Esophagus squamous epithelium (tissue), 5 donors: ENCODE data around the gene CCDC71. TPM values are rescaled to one million over a fixed set of nuclear protein-coding genes. Genes with fewer than 3 reads are reported as not detected.

ENCODE experiments used
- DNase-seq: peaks from one replicate; lab custom pipeline; 2025; lab: John Stamatoyannopoulos, UW
- H3K27ac ChIP-seq, 4 donors: fragments of 200-600 bp; sonication (generic); one replicate each; pipeline ENCODE4 v1.5.1; 2016 to 2019; ENCODE audit warnings: mild to moderate bottlenecking in 1 of 4
- H3K27me3 ChIP-seq, 4 donors: fragments of 200-600 bp; sonication (generic); 1 replicate in 3 of 4; 2 replicates in 1 of 4; pipeline versions ENCODE4 v1.5.1 to v1.6.0; 2017 to 2021; ENCODE audit warnings: antibody characterized with exemption in 1 of 4
- H3K36me3 ChIP-seq, 3 donors: fragments of 200-600 bp; sonication (generic); one replicate each; pipeline ENCODE4 v1.5.1; 2016 to 2019
- H3K4me1 ChIP-seq, 3 donors: fragments of 200-600 bp; sonication (generic); one replicate each; pipeline ENCODE4 v1.5.1; 2017 to 2019
- H3K4me3 ChIP-seq, 4 donors: fragments of 200-600 bp; sonication (generic); 1 replicate in 3 of 4; 2 replicates in 1 of 4; pipeline ENCODE4 v1.5.1; 2016 to 2019; ENCODE audit warnings: mild to moderate bottlenecking in 2 of 4, moderate library complexity in 1 of 4
- H3K9me3 ChIP-seq, 3 donors: fragments of 200-600 bp; sonication (generic); one replicate each; pipeline ENCODE4 v1.5.1; 2016 to 2019
- CTCF ChIP-seq, 6 experiments: fragments of 450-650 bp in 4 of 6; fragments of 200-600 bp in 2 of 6; sonication (generic) in 2 of 6; IDR thresholded peaks; one replicate each; pipeline ENCODE4 v1.5.1; 2016 to 2019; ENCODE audit warnings: antibody characterized with exemption in 6 of 6, mild to moderate bottlenecking in 4 of 6, moderate library complexity in 4 of 6
- POLR2A ChIP-seq, 4 donors: fragments of 450-650 bp; IDR thresholded peaks; one replicate each; pipeline ENCODE4 v1.6.1; 2017; ENCODE audit warnings: antibody characterized with exemption in 4 of 4, mild to moderate bottlenecking in 4 of 4, moderate library complexity in 3 of 4
- WGBS, 2 donors: methylation state at CpG; one replicate each; pipeline ENCODE4 v1.1.5; 2018; 5-methylcytosine and 5-hydroxymethylcytosine counted together
- intact Hi-C: fragments of 100-400 bp; cut with DNase I; formaldehyde crosslinking; loops from one replicate; pipeline ENCODE4 v1.15.0; 2022
- total RNA-seq, 4 donors: library from RNA; depleted of rRNA; stranded (reverse); fragments of >200 nt; gene quantifications; one replicate each; pipeline ENCODE4 v1.1.0, GENCODE V29; 2016
- donor health status: DM: yes; HTN: yes; CAD: no.

Gene CCDC71
- total RNA-seq, 4 donors from 2014 or later: 17.0 to 31.1 (median 23.1) TPM

GRCh38 chr3:49183873-49184272 is 17.7 kb upstream of the CCDC71 start:
- no peak for DNase-seq
- no peak overlapping the region for H3K27ac ChIP-seq
- H3K27me3 ChIP-seq: no peaks in the 10 kb centered on the region
- intact Hi-C loops: no loop called here
- no peaks in the 10 kb centered on the region for H3K4me1 ChIP-seq
- H3K9me3 ChIP-seq: no peaks in the 10 kb centered on the region
- no peak overlapping the region for H3K4me3 ChIP-seq
- TF ChIP-seq CTCF (IDR thresholded peaks at IDR 0.05): no peak
- TF ChIP-seq POLR2A (IDR thresholded peaks at IDR 0.05): no peak
- H3K36me3 ChIP-seq: no peaks in the 10 kb centered on the region
- 80 to 91% methylated on average over 1 of the region's 1 CpG for WGBS, 2 donors

GRCh38 chr3:49182682-49183081 is 16.6 kb upstream of the CCDC71 start:
- no peak for DNase-seq
- no peaks in the 10 kb centered on the region for H3K9me3 ChIP-seq
- intact Hi-C loops: no loop called here
- H3K27me3 ChIP-seq: no peaks in the 10 kb centered on the region
- peaks cover 0 to 9% (median 0%) of the 10 kb centered on the region in 3 donors for H3K36me3 ChIP-seq
- no peak for TF ChIP-seq POLR2A (IDR thresholded peaks at IDR 0.05)
- TF ChIP-seq CTCF (IDR thresholded peaks at IDR 0.05): no peak
- H3K4me1 ChIP-seq: no peaks in the 10 kb centered on the region
- no peak overlapping the region for H3K4me3 ChIP-seq
- no peak overlapping the region for H3K27ac ChIP-seq
- 80 to 93% methylated on average over 3 of the region's 24 CpGs for WGBS, 2 donors

- peaks cover 0 to 23% (median 1%) of the 10 kb centered on the region in 3 donors for H3K36me3 ChIP-seq
- no peaks in the 10 kb centered on the region for H3K9me3 ChIP-seq
- H3K4me3 ChIP-seq: no peak overlapping the region
- no peak overlapping the region for H3K27ac ChIP-seq
- no peaks in the 10 kb centered on the region for H3K4me1 ChIP-seq
- 57 to 71% methylated on average over 6 of the region's 6 CpGs for WGBS, 2 donors
- TF ChIP-seq CTCF (IDR thresholded peaks at IDR 0.05) (no peak), POLR2A (IDR thresholded peaks at IDR 0.05) (no peak)
- no peaks in the 10 kb centered on the region for H3K27me3 ChIP-seq
- intact Hi-C loops: no loop called here
- no peak for DNase-seq
These were observed 15.2 kb upstream of the CCDC71 start for GRCh38 chr3:49181351-49181750.

GRCh38 chr3:49180116-49180515 is 14.0 kb upstream of the CCDC71 start:
- no peaks in the 10 kb centered on the region for H3K9me3 ChIP-seq
- TF ChIP-seq CTCF (IDR thresholded peaks at IDR 0.05): no peak
- no peak for TF ChIP-seq POLR2A (IDR thresholded peaks at IDR 0.05)
- H3K36me3 ChIP-seq: peaks cover 0 to 35% (median 11%) of the 10 kb centered on the region in 3 donors
- H3K4me3 ChIP-seq: no peak overlapping the region
- no peak for DNase-seq
- no peaks in the 10 kb centered on the region for H3K27me3 ChIP-seq
- H3K4me1 ChIP-seq: peaks cover 0 to 5% (median 0%) of the 10 kb centered on the region in 3 donors
- intact Hi-C loops: no loop called here
- no peak overlapping the region for H3K27ac ChIP-seq

GRCh38 chr3:49177073-49177472 is 10.9 kb upstream of the CCDC71 start:
- intact Hi-C loops: loop anchor here (10.0 kb wide), 2 partner anchors 98 to 158 kb away; partner anchors contain the start of gene C3orf62
- no peak for DNase-seq

More at GRCh38 chr3:49177073-49177472, 10.9 kb upstream of the CCDC71 start:
- no peak for TF ChIP-seq POLR2A (IDR thresholded peaks at IDR 0.05)
- no peak for TF ChIP-seq CTCF (IDR thresholded peaks at IDR 0.05)
- Histone ChIP-seq H3K36me3 (peaks cover 0 to 53% (median 16%) of the 10 kb centered on the region in 3 donors), H3K4me3 (no peak overlapping the region), H3K27ac (no peak overlapping the region), H3K4me1 (peaks cover 19 to 35% (median 24%) of the 10 kb centered on the region in 3 donors), H3K9me3 (no peaks in the 10 kb centered on the region), H3K27me3 (no peaks in the 10 kb centered on the region)
- WGBS, 2 donors: 60 to 67% methylated on average over 1 to 2 of the region's 2 CpGs
